Kidney (tissue), 22 donors: ENCODE measurements around the gene NFE2L1. TPM values are rescaled to one million over a fixed set of nuclear protein-coding genes. Genes with fewer than 3 reads are reported as not detected.
"Not testable (repeated sequence)": the region's sequence is repeated elsewhere in the genome, so short reads cannot be mapped to it uniquely, and the experiment has no call there.

ENCODE experiments used
- DNase-seq, 5 donors: peaks; one replicate each; pipeline ENCODE4 v3.0.0-alpha.2; 2013 to 2020
- FAIRE-seq: peaks from 2 replicates; lab custom pipeline; 2012; peaks lifted over from hg19 to GRCh38; lab: Jason Lieb, UNC
- H3K27ac ChIP-seq, 2 donors: one replicate each; pipeline ENCODE4 v1.7.0; 2013; ENCODE audit warnings: low read depth in 2 of 2, low read length in 2 of 2, inconsistent platforms in 1 of 2
- H3K27me3 ChIP-seq: one replicate; pipeline ENCODE4 v1.7.1; 2013; ENCODE audit warnings: low read length, inconsistent platforms; ENCODE audit not compliant: control insufficient read depth, insufficient read depth
- H3K36me3 ChIP-seq, 3 donors: one replicate each; pipeline versions ENCODE4 v1.7.0 to v1.7.1; 2013; ENCODE audit warnings: low read length in 3 of 3, control low read depth in 1 of 3, inconsistent platforms in 1 of 3; ENCODE audit not compliant: insufficient read depth in 3 of 3, control insufficient read depth in 2 of 3
- H3K4me1 ChIP-seq, 3 donors: one replicate each; pipeline versions ENCODE4 v1.7.0 to v1.7.1; 2013; ENCODE audit warnings: low read length in 3 of 3, inconsistent platforms in 1 of 3, low read depth in 1 of 3; ENCODE audit not compliant: control insufficient read depth in 2 of 3, insufficient read depth in 2 of 3
- H3K4me3 ChIP-seq, 3 donors: one replicate each; pipeline versions ENCODE4 v1.7.0 to v1.8.1; 2013; ENCODE audit warnings: low read length in 3 of 3, control low read depth in 1 of 3, inconsistent platforms in 1 of 3
- H3K9ac ChIP-seq, 3 donors: one replicate each; pipeline versions ENCODE4 v1.7.0 to v1.7.1; 2013; ENCODE audit warnings: low read length in 3 of 3, control low read depth in 1 of 3, inconsistent platforms in 1 of 3
- H3K9me3 ChIP-seq, 3 donors: one replicate each; pipeline versions ENCODE4 v1.7.0 to v1.7.1; 2013; ENCODE audit warnings: low read length in 3 of 3, control low read depth in 1 of 3, inconsistent platforms in 1 of 3; ENCODE audit not compliant: control insufficient read depth in 2 of 3, insufficient read depth in 1 of 3
- CTCF ChIP-seq: IDR thresholded peaks from 3 replicates; pipeline ENCODE4 v1.5.1; 2012; ENCODE audit warnings: mild to moderate bottlenecking, moderate library complexity, borderline replicate concordance; ENCODE audit not compliant: insufficient read depth; ENCODE audit errors: extremely low read depth
- intact Hi-C: fragments of 100-400 bp; cut with DNase I; formaldehyde crosslinking; loops from one replicate; pipeline ENCODE4 v1.11.1; 2022
- long read RNA-seq, 10 donors: library from polyadenylated mRNA in 1 of 10; unstranded in 1 of 10; transcript quantifications; one replicate each; pipeline ENCODE4 v2.0.0 and lab custom pipeline, GENCODE V29; 2021 to 2026
- polyA plus RNA-seq: library from polyadenylated mRNA; stranded (reverse); fragments of 350-450 nt; fragmentation: Illumina TruSeq; extraction: RNeasy Lipid Tissue Mini Kit (QIAGEN cat#74804); gene quantifications from one replicate; pipeline ENCODE4 v1.2.3, GENCODE V29; 2014; ENCODE audit warnings: low read depth, low replicate concordance; ENCODE audit not compliant: insufficient read depth
- total RNA-seq: library from RNA; stranded (reverse); fragmentation: NEBNext Ultra II Directional; extraction: Animal tissue kit (Norgen Biotek cat#: 25700); gene quantifications from one replicate; pipeline ENCODE4 v1.2.1, GENCODE V29; 2021
- donor health status: control.
- donor health status: control.
- donor health status: control.
- donor health status: control.
- donor health status: control.
- donor health status: DM: yes; HTN: yes; CAD: no.
- donor health status: Normal renal cell carcinoma (clear cell type).

NFE2L1 gene
- total RNA-seq: 254 TPM
- polyA plus RNA-seq: 146 TPM
- long read RNA-seq, donor 1, full-length matches to known transcripts: 17 of 69 reads
- long read RNA-seq, donor 1, partial matches to known transcripts: 52 of 69 reads
- long read RNA-seq, donor 1, other reads (novel, unspliced or antisense): 0 of 69 reads
- long read RNA-seq, donor 2, full-length matches to known transcripts: 14 of 80 reads
- long read RNA-seq, donor 2, partial matches to known transcripts: 66 of 80 reads
- long read RNA-seq, donor 2, other reads (novel, unspliced or antisense): 0 of 80 reads
- long read RNA-seq, donor 3, full-length matches to known transcripts: 11 of 111 reads
- long read RNA-seq, donor 3, partial matches to known transcripts: 95 of 111 reads
- long read RNA-seq, donor 3, other reads (novel, unspliced or antisense): 5 of 111 reads
- long read RNA-seq, donor 4, full-length matches to known transcripts: 31 of 76 reads
- long read RNA-seq, donor 4, partial matches to known transcripts: 40 of 76 reads
- long read RNA-seq, donor 4, other reads (novel, unspliced or antisense): 5 of 76 reads
- long read RNA-seq, donor 5, full-length matches to known transcripts: 2 of 2 reads
- long read RNA-seq, donor 5, partial matches to known transcripts: 0 of 2 reads
- long read RNA-seq, donor 5, other reads (novel, unspliced or antisense): 0 of 2 reads
- long read RNA-seq, donor 6, full-length matches to known transcripts: 3 of 13 reads
- long read RNA-seq, donor 6, partial matches to known transcripts: 10 of 13 reads
- long read RNA-seq, donor 6, other reads (novel, unspliced or antisense): 0 of 13 reads
- long read RNA-seq, donor 7, full-length matches to known transcripts: 7 of 130 reads
- long read RNA-seq, donor 7, partial matches to known transcripts: 17 of 130 reads
- long read RNA-seq, donor 7, other reads (novel, unspliced or antisense): 106 of 130 reads
- long read RNA-seq, donor 8, full-length matches to known transcripts: 11 of 71 reads
- long read RNA-seq, donor 8, partial matches to known transcripts: 60 of 71 reads
- long read RNA-seq, donor 8, other reads (novel, unspliced or antisense): 0 of 71 reads
- long read RNA-seq, donor 9, full-length matches to known transcripts: 1 of 63 reads
- long read RNA-seq, donor 9, partial matches to known transcripts: 62 of 63 reads
- long read RNA-seq, donor 9, other reads (novel, unspliced or antisense): 0 of 63 reads
- long read RNA-seq, donor 10, full-length matches to known transcripts: 18 of 89 reads
- long read RNA-seq, donor 10, partial matches to known transcripts: 71 of 89 reads
- long read RNA-seq, donor 10, other reads (novel, unspliced or antisense): 0 of 89 reads

- Histone ChIP-seq H3K4me3 (peak within 1 kb of the TSS; percentile 90 to 97 (median 94)), H3K9ac (peak within 1 kb of the TSS; percentile 95 to 96 (median 95)), H3K36me3 (peaks cover 0 to 15% (median 3%) of the 10 kb centered on the region in 3 donors), H3K27ac (peak within 1 kb of the TSS; percentile 98), H3K9me3 (no peaks in the 10 kb centered on the region), H3K4me1 (peaks cover 16 to 35% (median 27%) of the 10 kb centered on the region in 3 donors), H3K27me3 (no peaks in the 10 kb centered on the region)
- FAIRE-seq: peak; percentile 89
- TF ChIP-seq CTCF: no peak
- intact Hi-C loops: no loop called here
- peak; percentile 99 to 100 (median 100) for DNase-seq
Observed at GRCh38 chr17:48047741-48048383, at the start of gene NFE2L1. Gene NFE2L1, plus strand, starts transcription at chr17:48048359. Its CDS starts 2,760 bp downstream, at chr17:48051119.

- Histone ChIP-seq H3K9me3 (no peaks in the 10 kb centered on the region), H3K27ac (no peak overlapping the region), H3K36me3 (no peaks in the 10 kb centered on the region), H3K27me3 (no peaks in the 10 kb centered on the region), H3K9ac (no peak overlapping the region), H3K4me1 (peaks cover 3 to 14% (median 7%) of the 10 kb centered on the region in 3 donors), H3K4me3 (no peak overlapping the region)
- FAIRE-seq: no peak
- intact Hi-C loops: no loop called here
- no peak for TF ChIP-seq CTCF
- DNase-seq: no peak
Observed at GRCh38 chr17:47999582-47999981, 48.6 kb upstream of the NFE2L1 start.

GRCh38 chr17:48001197-48001596 lies 47.0 kb upstream of the NFE2L1 start:
- Histone ChIP-seq H3K9ac (no peak overlapping the region), H3K27ac (no peak overlapping the region), H3K36me3 (no peaks in the 10 kb centered on the region), H3K27me3 (no peaks in the 10 kb centered on the region), H3K4me1 (peaks cover 3 to 12% (median 7%) of the 10 kb centered on the region in 3 donors), H3K9me3 (no peaks in the 10 kb centered on the region), H3K4me3 (no peak overlapping the region)
- no peak for TF ChIP-seq CTCF
- intact Hi-C loops: no loop called here
- no peak for DNase-seq
- FAIRE-seq: no peak

GRCh38 chr17:48001657-48002056 lies 46.5 kb upstream of the NFE2L1 start:
- FAIRE-seq, H3K4me3 ChIP-seq, H3K9me3 ChIP-seq, DNase-seq, H3K36me3 ChIP-seq, H3K27me3 ChIP-seq, H3K27ac ChIP-seq, intact Hi-C loops, H3K9ac ChIP-seq: not testable (repeated sequence)
- H3K4me1 ChIP-seq: peaks cover 3 to 12% (median 7%) of the 10 kb centered on the region in 3 donors
